Stimulated activated CD8-positive, alpha-beta memory T cell treated with anti-CD3 and anti-CD28 coated beads, Interleukin-2, amount 100 ng/mL, for 48 hours (primary cell): Measurements from ENCODE around the gene CPT2.

Experiments used
- DNase-seq, 2 donors: peaks; one replicate each; pipeline ENCODE4 v3.0.0-alpha.2; 2020; ENCODE audit warnings: low read depth in 2 of 2

The CPT2 gene

DNA sequence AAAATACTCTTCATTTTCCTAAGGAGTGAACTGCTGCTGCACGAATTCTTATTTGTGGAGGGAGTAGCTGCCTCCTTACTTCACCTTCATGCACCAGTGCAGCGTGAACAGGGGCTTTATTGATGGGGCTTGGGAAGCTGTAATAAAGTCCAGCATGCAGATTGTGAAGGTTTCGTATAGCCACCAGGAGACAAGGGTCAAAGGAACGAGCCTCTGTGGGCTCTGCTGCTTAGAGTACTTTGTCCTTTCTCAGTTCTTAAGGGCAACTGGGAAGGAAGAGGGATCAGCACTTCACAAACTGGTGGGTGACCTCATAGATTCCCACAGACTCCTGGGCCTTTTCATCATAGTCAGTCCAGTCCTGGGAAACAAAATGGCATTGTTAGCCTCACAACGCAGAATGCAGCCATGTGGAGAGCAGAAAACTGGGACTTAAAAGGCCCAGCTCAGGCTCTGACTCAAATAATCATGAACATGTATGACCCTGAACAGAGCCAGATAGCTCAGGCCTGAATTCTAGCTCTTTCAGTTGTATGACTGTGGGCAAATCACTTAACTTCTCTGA lies 17.8 kb downstream of the CPT2 start:
- no peak for DNase-seq

GRCh38 chr1:53218201-53218600 lies 21.6 kb downstream of the CPT2 start:
- no peak for DNase-seq

GRCh38 chr1:53219711-53220110 lies 23.1 kb downstream of the CPT2 start:
- no peak for DNase-seq

DNA sequence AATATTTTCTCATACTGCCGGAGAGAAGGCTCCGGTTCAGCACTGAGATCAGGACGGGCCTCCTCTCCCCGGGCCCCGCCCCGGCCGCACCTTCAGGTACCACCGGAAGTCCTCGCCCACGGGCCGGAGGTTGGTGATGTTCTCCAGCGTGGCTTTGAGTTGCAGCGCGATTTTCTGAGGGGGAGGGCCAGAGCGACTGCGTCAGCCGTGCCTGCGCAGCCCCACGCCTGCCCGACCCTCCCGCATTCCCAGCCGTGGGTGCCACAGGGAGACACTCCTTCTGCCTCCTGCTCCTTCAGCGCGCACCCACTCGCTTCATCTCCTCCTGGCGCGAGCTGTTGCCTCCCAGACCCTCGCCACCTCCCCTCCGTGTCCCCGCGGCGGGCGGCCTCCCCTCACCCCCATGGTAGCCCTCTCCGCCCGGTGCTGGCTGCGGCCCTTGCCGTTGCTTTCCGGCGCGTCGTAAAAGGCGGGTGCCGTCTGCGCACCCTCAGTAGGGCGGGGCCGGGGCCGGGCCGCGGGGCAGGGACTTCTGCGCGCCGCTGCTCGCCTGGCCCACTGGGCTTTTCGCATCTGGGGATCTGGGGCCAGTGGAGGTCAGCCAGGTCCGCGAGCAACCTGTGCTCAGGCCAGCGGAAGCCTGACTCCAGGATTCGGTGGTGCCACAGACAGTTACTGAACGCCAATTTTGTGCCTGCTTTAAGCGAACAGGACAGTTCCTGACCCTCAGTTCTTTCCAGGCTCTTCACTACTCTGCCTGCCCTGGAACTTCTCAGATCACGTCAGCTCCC lies 23.7 kb downstream of the CPT2 start, which contains the start of gene CZIB:
CZIB (minus strand) TSS at position 464 of the 791 bp plus-strand sequence; CDS start at position 405, 59 bp downstream.
- DNase-seq = peak; percentile 96 to 98

- no peak for DNase-seq
These were observed 24.3 kb downstream of the CPT2 start for GRCh38 chr1:53220962-53221286.

DNA sequence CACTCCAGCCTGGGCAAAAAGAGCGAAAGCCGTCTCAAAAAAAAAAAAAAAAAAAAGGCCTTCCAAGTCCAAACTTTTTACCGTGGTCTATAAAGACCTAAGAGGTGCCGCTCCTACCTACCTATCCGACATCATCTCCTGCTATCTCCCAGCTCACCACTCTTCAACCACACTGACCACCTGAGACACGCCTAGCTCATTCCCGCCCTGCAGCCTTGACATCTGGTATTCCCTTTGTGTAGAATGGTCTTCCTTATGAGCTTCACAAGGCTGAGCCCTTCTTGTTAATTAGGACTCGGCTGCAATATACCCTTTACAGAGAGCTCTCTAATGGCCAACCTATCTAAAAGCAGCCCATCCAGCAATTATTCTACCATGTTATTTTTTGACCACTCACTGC lies 41.0 kb downstream of the CPT2 start:
- DNase-seq = no peak

GRCh38 chr1:53238197-53239155 lies 41.9 kb downstream of the CPT2 start, which contains the start of gene MAGOH:
MAGOH (minus strand) TSS chr1:53238518; CDS start chr1:53238448, 70 bp downstream.
- peak; percentile 84 to 94 for DNase-seq

GRCh38 chr1:53241828-53242227 lies 45.2 kb downstream of the CPT2 start:
- no peak for DNase-seq

DNA sequence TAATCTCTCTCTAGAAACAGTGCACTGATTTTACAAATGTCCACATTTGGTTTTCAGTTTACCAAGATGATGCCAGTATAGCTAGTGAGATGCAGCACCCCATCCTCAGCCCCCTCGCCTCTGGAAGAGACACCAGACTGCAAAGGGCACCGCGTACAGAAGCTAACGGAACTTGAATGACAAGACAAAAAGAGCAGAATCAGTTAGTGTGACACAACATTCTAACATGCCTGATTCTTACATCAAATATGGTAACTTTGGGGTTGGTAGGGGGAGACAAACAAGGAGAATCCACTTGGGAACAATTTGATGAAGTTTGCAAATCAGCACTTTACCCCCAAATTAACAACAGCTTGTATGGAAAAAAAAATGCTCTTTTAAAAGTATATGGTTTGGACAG lies 45.8 kb downstream of the CPT2 start:
- no peak for DNase-seq

DNA sequence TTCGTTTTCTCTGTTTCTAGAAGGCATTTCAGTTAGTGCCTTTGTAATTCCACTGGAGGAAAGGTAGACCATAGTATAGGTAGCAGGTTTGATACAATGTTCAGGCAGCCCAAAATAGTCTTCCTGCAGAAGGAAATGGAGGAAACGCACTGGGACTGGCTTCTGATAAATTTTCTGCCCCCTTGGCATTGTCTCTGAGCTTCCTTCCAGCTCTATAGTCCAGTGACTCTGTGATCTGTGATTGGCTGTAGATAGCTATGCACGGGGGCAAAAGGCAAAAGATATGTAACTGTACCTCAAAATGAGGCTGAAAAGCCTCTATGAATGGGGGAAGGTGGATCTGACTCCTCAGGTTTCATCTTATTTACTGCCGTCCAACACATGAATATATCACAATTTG lies 47.5 kb downstream of the CPT2 start:
- DNase-seq = no peak

- DNase-seq = no peak
These were observed 49.9 kb downstream of the CPT2 start for GRCh38 chr1:53246261-53247134.

DNA sequence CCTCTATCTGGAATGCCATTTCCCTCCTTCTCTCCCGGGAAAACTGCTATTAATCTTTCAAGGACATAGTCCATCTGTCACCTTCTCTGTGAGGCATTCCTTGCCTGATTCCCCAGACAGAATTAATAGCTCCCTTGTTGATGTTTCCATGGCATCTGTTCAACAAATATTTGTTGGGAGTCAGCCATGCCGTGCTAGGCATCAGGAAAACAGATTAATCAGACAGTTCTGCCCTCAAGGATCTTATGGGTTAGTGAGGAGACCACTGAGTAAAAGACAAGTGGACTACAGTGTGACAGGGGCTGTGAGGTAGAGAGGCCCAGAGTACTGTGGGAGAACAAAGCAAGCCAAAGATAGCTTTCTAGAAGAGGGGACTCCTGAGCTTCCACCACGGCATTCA lies 53.1 kb downstream of the CPT2 start:
- no peak for DNase-seq

GRCh38 chr1:53250325-53250724 lies 53.7 kb downstream of the CPT2 start:
- no peak for DNase-seq

DNA sequence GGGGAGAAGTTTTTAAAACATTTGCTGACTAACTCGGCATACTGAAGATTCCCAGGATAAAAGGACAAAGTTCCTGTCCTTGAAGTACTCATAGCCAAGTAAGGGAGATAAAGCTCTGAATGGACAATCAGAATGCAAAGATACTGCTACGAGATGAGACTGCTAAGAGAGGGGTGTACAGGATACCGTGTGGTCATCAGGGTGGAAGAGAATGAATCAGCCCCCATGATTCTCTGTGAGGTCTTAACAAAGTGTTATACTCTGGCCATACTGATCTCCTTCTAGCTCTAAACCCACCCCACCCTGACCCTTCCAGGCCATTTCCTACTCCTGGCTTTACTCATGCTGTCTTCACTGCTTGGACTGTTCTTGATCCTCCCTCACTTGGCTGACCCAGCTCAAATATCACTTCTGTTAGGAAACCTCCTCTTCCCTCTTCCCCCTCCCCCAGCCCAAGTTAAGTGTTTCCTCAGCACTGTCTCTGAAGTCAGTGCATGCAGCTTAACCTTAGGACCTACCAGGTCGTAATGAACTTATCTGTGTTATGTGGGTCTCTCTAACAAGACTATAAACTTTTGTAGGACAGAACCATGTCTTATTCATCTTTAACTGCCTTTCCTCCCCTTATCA lies 57.5 kb downstream of the CPT2 start:
- DNase-seq = no peak

DNA sequence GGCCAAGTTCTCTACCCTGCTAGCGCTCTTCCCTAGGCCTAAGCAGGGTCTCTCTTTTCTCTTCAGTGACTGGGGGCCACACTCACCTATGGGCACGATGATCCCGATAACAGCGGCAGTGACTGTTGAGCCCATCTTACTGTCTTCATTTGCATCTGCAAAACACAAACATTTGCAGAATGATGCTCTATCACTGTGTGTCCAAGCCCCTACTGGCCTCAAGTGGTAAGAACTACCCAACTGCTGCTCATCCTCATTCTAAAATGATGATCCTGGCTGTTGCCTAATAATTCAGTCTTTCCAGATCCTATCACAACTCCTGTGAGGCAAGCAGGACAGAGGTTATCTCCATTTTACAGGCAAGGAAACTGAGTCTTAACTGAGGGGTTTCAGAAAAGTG lies 58.4 kb downstream of the CPT2 start:
- DNase-seq = no peak

DNA sequence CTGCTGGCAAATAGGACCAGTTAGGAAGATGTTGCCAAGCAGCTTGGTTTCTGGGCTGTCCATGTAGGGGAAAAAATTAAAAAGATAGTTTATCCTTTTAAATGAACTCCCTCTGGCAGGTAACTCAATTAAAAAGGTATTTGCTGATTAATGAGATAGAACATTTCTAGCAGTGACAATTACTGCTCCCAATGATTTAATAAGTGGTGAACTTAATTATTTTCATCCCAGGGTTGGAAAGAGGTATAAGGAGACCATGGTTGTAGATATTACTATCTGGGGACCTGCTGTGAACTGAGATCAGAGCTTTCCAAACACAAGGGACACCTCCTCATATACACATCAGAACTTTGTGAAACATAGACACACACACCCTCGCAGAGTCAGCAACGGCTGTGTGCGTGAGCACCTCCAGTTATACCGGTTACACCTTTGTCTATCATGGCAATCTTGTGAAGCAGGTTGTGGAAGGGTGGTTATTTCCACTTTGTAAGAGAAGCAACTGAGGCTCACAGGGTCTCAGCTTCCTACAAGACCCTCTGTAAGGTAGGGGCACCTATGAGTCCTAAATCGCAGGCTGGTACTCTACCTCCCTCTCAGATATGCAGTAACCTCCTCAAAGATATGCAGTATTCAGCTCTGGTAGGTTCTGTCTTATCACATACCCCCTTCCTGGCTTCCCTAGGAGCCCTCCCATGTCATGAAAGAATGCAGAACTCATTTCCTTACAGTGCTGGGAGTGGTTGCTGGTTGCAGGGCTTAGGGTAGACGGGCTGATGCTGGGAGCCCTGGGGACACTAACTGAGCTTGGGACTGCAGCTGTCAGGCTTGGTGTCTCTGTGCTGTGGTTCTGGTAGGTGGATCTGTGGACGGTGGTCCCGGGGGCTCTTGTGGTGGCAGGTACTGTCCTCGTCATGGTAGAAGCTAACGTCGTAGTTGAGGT lies 60.2 kb downstream of the CPT2 start:
- no peak for DNase-seq

DNA sequence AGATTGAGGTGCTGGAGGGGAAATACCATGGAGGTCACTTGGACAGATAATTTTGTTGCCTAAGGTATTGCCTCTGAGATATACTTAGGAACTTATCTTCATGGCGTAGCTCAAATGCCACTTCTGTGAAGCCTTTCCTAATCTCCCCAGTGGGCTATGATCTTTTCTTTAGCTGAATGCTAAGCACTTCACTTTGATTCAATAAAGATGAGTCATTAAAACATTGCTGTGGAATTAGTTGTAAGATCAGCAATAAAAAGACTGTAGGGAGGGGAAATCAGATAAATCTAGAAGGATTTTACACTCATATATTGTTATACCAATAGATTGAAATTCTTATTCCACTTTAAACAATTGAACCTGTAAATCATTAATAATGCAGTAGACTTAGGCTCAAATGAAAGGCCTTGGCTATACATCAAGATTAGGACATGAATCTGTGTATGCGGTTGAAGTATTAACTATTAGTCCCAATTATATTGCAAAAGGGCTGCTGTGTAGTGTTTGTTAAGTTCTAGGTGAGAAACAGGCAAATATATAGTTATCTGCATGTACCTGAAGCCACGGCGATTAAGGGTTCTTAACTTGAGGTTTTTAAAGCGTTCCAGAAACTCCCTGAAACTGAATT lies 60.9 kb downstream of the CPT2 start:
- no peak for DNase-seq

DNA sequence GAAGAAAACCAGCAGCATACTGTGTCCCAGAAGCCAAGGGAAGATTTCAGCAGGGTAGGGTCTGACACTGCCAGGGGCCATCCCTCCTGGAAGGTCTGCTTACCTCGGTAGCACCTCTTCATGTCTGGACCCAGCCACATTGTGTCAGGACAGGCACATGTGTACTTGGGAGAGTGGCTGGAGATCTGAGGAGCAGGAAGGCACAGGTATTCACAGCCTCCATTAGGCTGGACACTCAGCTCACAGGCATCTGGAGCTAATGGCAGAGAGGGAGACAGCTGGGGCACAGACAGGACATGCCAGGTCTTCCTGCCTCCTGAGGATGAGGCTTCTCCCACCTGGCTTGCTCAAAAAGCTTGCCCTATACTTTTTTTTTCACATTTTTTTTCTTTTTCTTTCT lies 61.6 kb downstream of the CPT2 start:
- no peak for DNase-seq

DNA sequence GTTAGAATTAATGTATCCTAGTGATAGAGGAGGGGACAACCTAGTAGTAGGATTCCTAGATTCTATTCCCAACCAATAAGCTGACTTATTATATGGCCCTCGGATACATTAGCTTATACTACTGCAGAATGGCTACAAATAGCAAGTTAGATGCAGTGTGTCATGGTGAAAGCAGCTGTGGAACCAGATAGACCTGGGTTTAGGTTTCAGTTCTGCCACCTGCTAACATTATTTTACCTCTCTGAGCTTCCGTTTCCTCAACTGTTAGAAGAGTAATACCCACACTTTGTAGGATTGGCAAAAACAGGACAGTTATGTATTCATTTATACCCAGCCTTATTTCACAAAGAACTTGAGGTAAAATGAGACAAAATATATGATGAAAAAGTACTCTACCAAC lies 63.3 kb downstream of the CPT2 start:
- DNase-seq = no peak
